ENCODE data around the gene DMAP1. TPM values are rescaled to one million over a fixed set of nuclear protein-coding genes. Genes with fewer than 3 reads are reported as not detected.

Gene DMAP1
- total and polyA plus RNA-seq, 9 of the 15 experiments (the other 6 are each of a cell fraction or from before 2014, with no cell fraction given), result 1.5 to 51.2 (median 30.3) TPM

- TF ChIP-seq ETV6 (IDR thresholded peaks at IDR 0.05; ENCODE audit: borderline replicate concordance in 1 of 2, low read depth in 2 of 2, low read length in 1 of 2), result no peak
- TF ChIP-seq ETV6 (CRISPR knock-in tag; IDR thresholded peaks at IDR 0.05; ENCODE audit: borderline replicate concordance), result no peak
- no peak for TF ChIP-seq CEBPG (CRISPR knock-in tag; IDR thresholded peaks at IDR 0.05)
- TF ChIP-seq CEBPG (tag; conservative IDR thresholded peaks at IDR 0.05 in 1 of 2, IDR thresholded peaks at IDR 0.05 in 1 of 2), result no peak
- peak; percentile 61 for TF ChIP-seq POLR2G (IDR thresholded peaks at IDR 0.05; ENCODE audit: low read depth, low read length)
- no peak for TF ChIP-seq ZNF77 (CRISPR knock-in tag; IDR thresholded peaks at IDR 0.05)
These were observed 5.4 kb downstream of the DMAP1 start (continued) for GRCh38 chr1:44218503-44219300.

- POLR2A ChIA-PET, result interaction anchor here (0.7 to 1.1 kb wide), 5 partner anchors 14 to 96 kb away, joined by 3 to 5 read pairs (median 3); no protein-coding TSS in a partner anchor
These were observed 6.0 kb downstream of the DMAP1 start for GRCh38 chr1:44219301-44219626.

More at GRCh38 chr1:44219301-44219626, 6.0 kb downstream of the DMAP1 start:
- H4K20me1 ChIP-seq (replicated peaks; ENCODE audit: control insufficient read depth, insufficient read depth, low read length), result no peaks in the 10 kb centered on the region; the same call in 1 of the 2 replicates
- peaks cover 2% of the 10 kb centered on the region for H3K9me1 ChIP-seq (ENCODE audit: control insufficient read depth, insufficient read depth, low read length)
- DNase-seq (ENCODE audit: extremely low read depth in 1 of 4, low spot score in 3 of 4) (no peak), ATAC-seq (no peak), FAIRE-seq (no peak)
- H3K4me1 ChIP-seq (replicated peaks in 1 of 2; ENCODE audit: control insufficient read depth in 2 of 2, insufficient read depth in 2 of 2, low read length in 2 of 2), result peaks cover 0 to 5% of the 10 kb centered on the region in 2 experiments; a peak in 4 of 5 replicates
- no TSS peak for BruUV-seq (replicated peaks)
- H3K4me2 ChIP-seq (ENCODE audit: insufficient read depth, low read length), result no peak overlapping the region
- CTCF ChIA-PET (ENCODE audit: low intra/inter-chr PET ratio), result interaction anchor here (2.2 kb wide), 1 partner anchor 376 kb away, joined by 8 read pairs; no protein-coding TSS in a partner anchor
- no peaks in the 10 kb centered on the region for H3K9me3 ChIP-seq (replicated peaks; ENCODE audit: control insufficient read depth, insufficient read depth, low read depth, low read length)
- TF ChIP-seq HNRNPLL (IDR thresholded peaks at IDR 0.05; ENCODE audit: low read depth, low read length, poor library complexity, severe bottlenecking), result no peak
- TF ChIP-seq POLR2A (conservative IDR thresholded peaks at IDR 0.05), result 0 out of 2 replicates have a peak, but pooled peaks have one; percentile 2
- H2AFZ ChIP-seq (ENCODE audit: low read depth, low read length), result no peak overlapping the region
- no peak overlapping the region for H3K9ac ChIP-seq (ENCODE audit: insufficient read depth in 1 of 2, low read depth in 2 of 2, low read length in 2 of 2)
- no peaks in the 10 kb centered on the region for H3K27me3 ChIP-seq (ENCODE audit: control insufficient read depth in 2 of 2, insufficient read depth in 2 of 2, low read length in 2 of 2)
- intact Hi-C loops (cut with micrococcal nuclease), result loop anchor here (10.0 kb wide), 1 partner anchor 436 kb away; no protein-coding TSS in a partner anchor
- H3K79me2 ChIP-seq (ENCODE audit: control insufficient read depth, insufficient read depth, low read length), result no peaks in the 10 kb centered on the region
- H3K4me3 ChIP-seq, result no peak overlapping the region
- no peak overlapping the region for H3K27ac ChIP-seq (ENCODE audit: extremely low read depth, low read depth, low read length)
- in situ Hi-C loops (cut with MboI), result loop anchor here (5.0 kb wide), 1 partner anchor 73 kb away; no protein-coding TSS in a partner anchor
- H3K36me3 ChIP-seq (ENCODE audit: control insufficient read depth, insufficient read depth, low read length), result peaks cover 75% of the 10 kb centered on the region
- WGBS (ENCODE audit: insufficient coverage, low coverage, missing lambda C conversion rate), result 87% methylated on average over 6 of the region's 6 CpGs

Data from K562 (cell line).